PC-3 (cell line): ENCODE data around the gene PLAC9. TPM values are rescaled to one million over a fixed set of nuclear protein-coding genes. Genes with fewer than 3 reads are reported as not detected.

Source experiments
- ATAC-seq: fragments of 200-7000 bp; cut with Tn5 transposase; 2 replicates; pipeline ENCODE4 v1.9.1; 2020; ENCODE audit warnings: mild to moderate bottlenecking, moderate library complexity
- BruUV-seq: library from RNA; stranded (reverse); fragments of 400-500 nt; replicated peaks from 2 replicates; lab custom pipeline; 2021; lab: Mats Ljungman, UMichigan
- CTCF ChIA-PET: fragments of 300-600 bp; sonication (Branson Sonifier 250); formaldehyde crosslinking; loops from one replicate; lab custom pipeline; 2022; ENCODE audit warnings: antibody characterized with exemption; lab: Charles Lee
- POLR2A ChIA-PET: fragments of 300-600 bp; sonication (Branson Sonifier 250); formaldehyde crosslinking; loops from one replicate; lab custom pipeline; 2022; ENCODE audit warnings: antibody characterized with exemption; ENCODE audit not compliant: unreplicated experiment; lab: Charles Lee
- DNase-seq: peaks from one replicate; pipeline ENCODE4 v3.0.0-alpha.2; 2015
- H2AFZ ChIP-seq: fragments of 300-600 bp; sonication (generic); 2 replicates; pipeline ENCODE4 v1.6.0; 2016; ENCODE audit warnings: antibody characterized with exemption, low read length
- H3F3A ChIP-seq: fragments of 300-600 bp; sonication (generic); one replicate; pipeline ENCODE4 v1.6.0; 2017; ENCODE audit warnings: antibody characterized with exemption, low read length, control low read depth, mild to moderate bottlenecking; ENCODE audit not compliant: unreplicated experiment
- H3K27ac ChIP-seq: fragments of 300-600 bp; sonication (generic); 2 replicates; pipeline ENCODE4 v1.5.1; 2016; ENCODE audit warnings: mild to moderate bottlenecking, low read length
- H3K27me3 ChIP-seq: fragments of 300-600 bp; sonication (generic); 2 replicates; pipeline ENCODE4 v1.6.1; 2016; ENCODE audit warnings: low read length, mixed read lengths
- H3K36me3 ChIP-seq: fragments of 300-600 bp; sonication (generic); 2 replicates; pipeline ENCODE4 v1.6.1; 2016; ENCODE audit warnings: low read depth, mixed run types, low read length, mixed read lengths
- H3K4me1 ChIP-seq: fragments of 300-600 bp; sonication (generic); 2 replicates; pipeline ENCODE4 v1.5.1; 2016; ENCODE audit warnings: low read length; ENCODE audit not compliant: insufficient read depth
- H3K4me2 ChIP-seq: fragments of 300-600 bp; sonication (generic); 2 replicates; pipeline ENCODE4 v1.6.0; 2016; ENCODE audit warnings: low read length
- H3K4me3 ChIP-seq: fragments of 300-600 bp; sonication (generic); 2 replicates; pipeline ENCODE4 v1.5.1; 2016; ENCODE audit warnings: mild to moderate bottlenecking, low read length, mixed read lengths
- H3K79me2 ChIP-seq: fragments of 300-600 bp; sonication (generic); 2 replicates; pipeline ENCODE4 v1.6.1; 2017; ENCODE audit warnings: low read length, mixed read lengths
- H3K9ac ChIP-seq: fragments of 300-600 bp; sonication (generic); 2 replicates; pipeline ENCODE4 v1.6.0; 2016; ENCODE audit warnings: mild to moderate bottlenecking, low read length
- H3K9me2 ChIP-seq: fragments of 300-600 bp; sonication (generic); replicated peaks from 2 replicates; pipeline ENCODE4 v1.6.1; 2016; ENCODE audit warnings: mixed run types, low read length, mixed read lengths
- H3K9me3 ChIP-seq: fragments of 300-600 bp; sonication (generic); 2 replicates; pipeline ENCODE4 v1.6.1; 2016; ENCODE audit warnings: low read length, mixed read lengths
- H4K20me1 ChIP-seq: fragments of 300-600 bp; sonication (generic); 2 replicates; pipeline ENCODE4 v1.6.1; 2016; ENCODE audit warnings: low read length, mixed read lengths
- EZH2 ChIP-seq: fragments of 300-600 bp; sonication (generic); IDR thresholded peaks from one replicate; pipeline ENCODE4 v1.6.1; 2017; ENCODE audit warnings: antibody characterized with exemption, mild to moderate bottlenecking, low read length; ENCODE audit not compliant: unreplicated experiment
- EZH2phosphoT487 ChIP-seq: fragments of 300-600 bp; sonication (generic); IDR thresholded peaks from 2 replicates; pipeline ENCODE4 v1.6.1; 2018; ENCODE audit warnings: mild to moderate bottlenecking, antibody characterized with exemption, low read length, borderline replicate concordance
- intact Hi-C: fragments of 100-400 bp; cut with micrococcal nuclease; formaldehyde crosslinking; loops from 2 replicates; pipeline ENCODE4 v1.9.0; 2023
- total RNA-seq: library from RNA; depleted of rRNA; stranded (reverse); fragments of >200 nt; gene quantifications from 2 replicates; pipeline ENCODE4 v1.2.3, GENCODE V29; 2014
- TF ChIP-seq, protein P1 (sequence below): fragments of 300-600 bp; sonication (generic); conservative IDR thresholded peaks from 2 replicates; pipeline ENCODE4 v1.5.1; 2017; ENCODE audit warnings: antibody characterized with exemption, low read depth, mild to moderate bottlenecking, low read length

PLAC9 gene
- total RNA-seq, 1 experiment from 2014 or later = 2.0 TPM

DNA sequence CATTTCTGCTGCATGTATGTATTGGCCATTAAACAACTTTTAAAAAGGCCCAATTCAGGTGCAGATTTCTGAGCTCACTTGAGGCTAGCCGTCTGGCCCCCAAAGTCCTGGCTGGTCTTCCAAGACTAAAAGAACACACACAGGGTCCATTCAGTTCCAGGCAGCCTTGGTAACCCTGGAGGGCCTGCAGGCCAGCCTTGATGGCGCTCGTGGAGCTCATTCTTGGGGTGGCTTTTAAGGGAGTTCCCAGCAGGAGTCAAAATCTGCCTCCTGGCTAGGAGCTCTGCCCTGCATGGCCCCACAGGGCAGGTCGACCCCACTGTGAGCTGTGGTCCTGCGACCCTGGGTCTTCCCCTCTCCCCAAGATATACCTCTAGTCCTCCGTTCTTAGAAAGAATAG lies 44.0 kb downstream of the PLAC9 start:
- ChIA-PET CTCF (interaction anchor here (0.5 to 0.7 kb wide), 2 partner anchors 26 to 33 kb away, joined by 3 to 5 read pairs; no protein-coding TSS in a partner anchor), POLR2A (interaction anchor here (0.7 kb wide), 2 partner anchors 20 to 29 kb away, joined by 3 to 4 read pairs; no protein-coding TSS in a partner anchor)
- no peak overlapping the region for H3K4me3 ChIP-seq
- no peak for DNase-seq
- no peaks in the 10 kb centered on the region for H3K27me3 ChIP-seq
- H3K4me2 ChIP-seq = no peak overlapping the region
- no TSS peak for BruUV-seq
- TF ChIP-seq EZH2phosphoT487 = no peak
- H3K9ac ChIP-seq = no peak overlapping the region
- H3K9me2 ChIP-seq = no peaks in the 10 kb centered on the region
- H3K4me1 ChIP-seq = peaks cover 30% of the 10 kb centered on the region
- no peak overlapping the region for H3K27ac ChIP-seq
- intact Hi-C loops = no loop called here
- H3K9me3 ChIP-seq = no peaks in the 10 kb centered on the region
- H3F3A ChIP-seq = peaks cover 3% of the 10 kb centered on the region
- H4K20me1 ChIP-seq = peaks cover 80% of the 10 kb centered on the region
- no peak for ATAC-seq
- H3K36me3 ChIP-seq = peaks cover 55% of the 10 kb centered on the region
- peaks cover 84% of the 10 kb centered on the region for H3K79me2 ChIP-seq
- no peak overlapping the region for H2AFZ ChIP-seq

DNA sequence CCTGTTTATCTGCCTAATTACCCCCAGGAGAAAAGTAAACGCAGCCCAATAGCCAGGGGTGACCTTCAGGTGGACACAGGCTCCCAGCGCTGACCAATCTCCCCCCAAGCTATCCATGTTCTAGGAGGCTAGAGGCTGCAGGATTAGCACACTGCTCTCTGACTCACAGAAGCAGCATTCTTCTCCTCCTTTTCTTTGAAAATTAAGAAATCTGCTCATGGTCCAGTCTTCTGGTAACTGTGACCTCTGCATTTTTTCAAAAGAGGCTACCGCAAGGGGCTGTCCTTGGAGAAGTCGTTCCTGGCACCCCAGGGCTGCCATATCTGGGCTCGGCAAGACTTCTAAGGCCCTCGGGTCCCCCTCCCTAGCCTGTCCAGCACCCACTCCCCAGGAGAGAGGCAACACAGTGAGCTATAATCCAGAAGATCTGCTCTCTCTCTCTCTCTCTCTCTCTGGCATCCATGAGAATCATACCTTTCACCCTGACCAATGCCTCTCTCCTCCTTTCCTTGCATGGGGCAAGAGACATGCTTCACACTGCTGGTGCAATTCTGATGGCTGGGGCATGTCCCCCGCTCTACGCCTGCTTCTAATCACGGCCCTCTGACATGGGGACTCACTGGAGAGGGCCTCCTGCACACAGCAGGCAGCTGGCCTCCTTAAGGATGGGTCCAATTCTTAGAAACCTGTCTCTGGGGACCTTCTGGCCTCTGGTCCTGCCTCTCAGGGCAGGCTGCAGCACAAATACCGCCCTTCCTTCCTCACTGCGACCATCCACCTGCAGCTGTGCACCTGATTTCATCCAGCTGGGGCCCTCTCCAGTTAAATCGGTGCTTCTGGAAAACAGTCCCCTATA lies 45.5 kb downstream of the PLAC9 start:
- H3F3A ChIP-seq = no peaks in the 10 kb centered on the region
- H3K4me3 ChIP-seq = no peak overlapping the region
- ATAC-seq (peak; percentile 4; the same call in 1 of the 2 replicates), DNase-seq (no peak)
- no peak overlapping the region for H2AFZ ChIP-seq
- H3K27ac ChIP-seq = no peak overlapping the region
- H3K9me2 ChIP-seq = no peaks in the 10 kb centered on the region
- H3K79me2 ChIP-seq = peaks cover 88% of the 10 kb centered on the region
- intact Hi-C loops = no loop called here
- peaks cover 48% of the 10 kb centered on the region for H3K36me3 ChIP-seq
- BruUV-seq = no TSS peak
- no peaks in the 10 kb centered on the region for H3K9me3 ChIP-seq
- ChIA-PET POLR2A (no interaction called here), CTCF (interaction anchor here (0.6 to 1.0 kb wide), 2 partner anchors 34 to 803 kb away, joined by 3 to 5 read pairs; no protein-coding TSS in a partner anchor)
- no peak overlapping the region for H3K9ac ChIP-seq
- H3K4me2 ChIP-seq = no peak overlapping the region
- H3K27me3 ChIP-seq = no peaks in the 10 kb centered on the region
- TF ChIP-seq EZH2phosphoT487 (no peak), EZH2 (no peak)
- TF ChIP-seq, protein P1, sequence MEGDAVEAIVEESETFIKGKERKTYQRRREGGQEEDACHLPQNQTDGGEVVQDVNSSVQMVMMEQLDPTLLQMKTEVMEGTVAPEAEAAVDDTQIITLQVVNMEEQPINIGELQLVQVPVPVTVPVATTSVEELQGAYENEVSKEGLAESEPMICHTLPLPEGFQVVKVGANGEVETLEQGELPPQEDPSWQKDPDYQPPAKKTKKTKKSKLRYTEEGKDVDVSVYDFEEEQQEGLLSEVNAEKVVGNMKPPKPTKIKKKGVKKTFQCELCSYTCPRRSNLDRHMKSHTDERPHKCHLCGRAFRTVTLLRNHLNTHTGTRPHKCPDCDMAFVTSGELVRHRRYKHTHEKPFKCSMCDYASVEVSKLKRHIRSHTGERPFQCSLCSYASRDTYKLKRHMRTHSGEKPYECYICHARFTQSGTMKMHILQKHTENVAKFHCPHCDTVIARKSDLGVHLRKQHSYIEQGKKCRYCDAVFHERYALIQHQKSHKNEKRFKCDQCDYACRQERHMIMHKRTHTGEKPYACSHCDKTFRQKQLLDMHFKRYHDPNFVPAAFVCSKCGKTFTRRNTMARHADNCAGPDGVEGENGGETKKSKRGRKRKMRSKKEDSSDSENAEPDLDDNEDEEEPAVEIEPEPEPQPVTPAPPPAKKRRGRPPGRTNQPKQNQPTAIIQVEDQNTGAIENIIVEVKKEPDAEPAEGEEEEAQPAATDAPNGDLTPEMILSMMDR = no peak
- peaks cover 78% of the 10 kb centered on the region for H4K20me1 ChIP-seq
- peaks cover 15% of the 10 kb centered on the region for H3K4me1 ChIP-seq

DNA sequence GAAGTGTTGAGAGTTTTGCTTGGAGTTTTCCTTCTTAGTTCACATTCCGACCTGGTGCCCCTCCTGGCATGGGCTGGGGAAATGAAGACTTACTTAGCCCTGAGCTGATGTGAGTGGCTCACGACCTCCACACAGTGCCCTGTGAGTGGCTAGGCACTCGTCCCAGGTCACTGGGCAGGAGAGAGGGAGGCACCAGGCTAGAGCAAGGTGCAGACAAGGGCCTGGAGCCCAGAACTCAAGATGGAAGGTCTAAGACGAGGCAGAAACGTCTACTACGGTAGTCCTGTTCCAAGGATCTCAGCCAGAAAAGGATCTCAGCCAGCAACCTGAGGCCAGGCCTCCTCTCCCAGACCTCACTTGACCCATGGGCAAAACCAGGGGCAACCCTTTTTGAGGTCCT lies 50.5 kb downstream of the PLAC9 start:
- peaks cover 3% of the 10 kb centered on the region; the same call in 1 of the 2 replicates for H3K4me1 ChIP-seq
- no peak for DNase-seq
- intact Hi-C loops = no loop called here
- H3K4me2 ChIP-seq = no peak overlapping the region
- ChIA-PET CTCF (no interaction called here), POLR2A (no interaction called here)
- no peak overlapping the region for H3K4me3 ChIP-seq
- peaks cover 98% of the 10 kb centered on the region for H3K79me2 ChIP-seq
- no TSS peak for BruUV-seq
- H3F3A ChIP-seq = no peaks in the 10 kb centered on the region
- H3K27me3 ChIP-seq = no peaks in the 10 kb centered on the region
- peaks cover 94% of the 10 kb centered on the region for H4K20me1 ChIP-seq
- ATAC-seq = no peak
- H3K27ac ChIP-seq = no peak overlapping the region
- H3K36me3 ChIP-seq = peaks cover 57% of the 10 kb centered on the region
- H2AFZ ChIP-seq = no peak overlapping the region
- no peak overlapping the region for H3K9ac ChIP-seq
- TF ChIP-seq, protein P1 = no peak
- TF ChIP-seq EZH2 (no peak), EZH2phosphoT487 (no peak)
- no peaks in the 10 kb centered on the region for H3K9me2 ChIP-seq
- H3K9me3 ChIP-seq = no peaks in the 10 kb centered on the region
